Right lobe of liver (tissue), 4 donors: Measurements from ENCODE around the gene CCDC197.

Experiments used
- POLR2A ChIP-seq: fragments of 450-650 bp; IDR thresholded peaks from one replicate; pipeline ENCODE4 v1.6.1; 2017; ENCODE audit warnings: antibody characterized with exemption, mild to moderate bottlenecking
- TF ChIP-seq, protein P1 (sequence below), 4 donors: fragments of 200-600 bp in 3 of 4; fragments of 450-650 bp in 1 of 4; IDR thresholded peaks; one replicate each; pipeline versions ENCODE4 v1.5.1 to v1.8.0; 2016 to 2022; ENCODE audit warnings: antibody characterized with exemption in 4 of 4, mild to moderate bottlenecking in 2 of 4
- donor health status: DM: no; HTN: no; CAD: no.
- donor health status: DM: no; HTN: no; CAD: no.
- donor health status: DM: no; HTN: yes; CAD: no.

DNA sequence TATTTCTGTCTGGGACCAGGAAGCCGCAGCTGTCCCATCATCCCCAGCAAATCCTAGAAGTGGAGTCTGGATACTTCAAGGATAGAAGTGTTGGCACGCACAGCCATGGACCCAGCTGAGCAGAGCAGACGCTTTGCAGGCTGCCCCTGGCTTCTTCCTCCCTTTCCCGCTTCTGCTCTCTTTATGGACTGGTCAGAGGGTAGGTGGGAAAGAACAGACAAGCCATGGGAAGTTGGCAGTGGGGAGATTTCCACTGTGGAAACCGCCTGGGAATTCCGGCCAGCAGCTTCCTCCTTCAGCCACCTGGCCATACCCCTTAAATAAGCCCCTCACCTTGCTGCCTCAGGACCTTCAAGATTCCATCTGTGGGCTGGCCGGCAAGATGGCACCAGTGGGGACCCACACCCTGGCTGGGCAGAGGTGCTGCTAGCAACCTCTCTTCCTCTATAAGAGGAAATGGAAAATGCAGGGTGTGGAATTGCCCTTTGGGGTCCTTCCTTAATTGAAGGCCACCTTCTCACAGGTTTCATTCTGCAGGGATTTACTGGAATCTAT lies 49.7 kb downstream of the CCDC197 start:
- TF ChIP-seq POLR2A: no peak
- TF ChIP-seq, protein P1, sequence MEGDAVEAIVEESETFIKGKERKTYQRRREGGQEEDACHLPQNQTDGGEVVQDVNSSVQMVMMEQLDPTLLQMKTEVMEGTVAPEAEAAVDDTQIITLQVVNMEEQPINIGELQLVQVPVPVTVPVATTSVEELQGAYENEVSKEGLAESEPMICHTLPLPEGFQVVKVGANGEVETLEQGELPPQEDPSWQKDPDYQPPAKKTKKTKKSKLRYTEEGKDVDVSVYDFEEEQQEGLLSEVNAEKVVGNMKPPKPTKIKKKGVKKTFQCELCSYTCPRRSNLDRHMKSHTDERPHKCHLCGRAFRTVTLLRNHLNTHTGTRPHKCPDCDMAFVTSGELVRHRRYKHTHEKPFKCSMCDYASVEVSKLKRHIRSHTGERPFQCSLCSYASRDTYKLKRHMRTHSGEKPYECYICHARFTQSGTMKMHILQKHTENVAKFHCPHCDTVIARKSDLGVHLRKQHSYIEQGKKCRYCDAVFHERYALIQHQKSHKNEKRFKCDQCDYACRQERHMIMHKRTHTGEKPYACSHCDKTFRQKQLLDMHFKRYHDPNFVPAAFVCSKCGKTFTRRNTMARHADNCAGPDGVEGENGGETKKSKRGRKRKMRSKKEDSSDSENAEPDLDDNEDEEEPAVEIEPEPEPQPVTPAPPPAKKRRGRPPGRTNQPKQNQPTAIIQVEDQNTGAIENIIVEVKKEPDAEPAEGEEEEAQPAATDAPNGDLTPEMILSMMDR (IDR thresholded peaks at IDR 0.05): no peak
